OCI-LY7 (cell line): Measurements from ENCODE around the gene WDR86. TPM values are rescaled to one million over a fixed set of nuclear protein-coding genes. Genes with fewer than 3 reads are reported as not detected.

Source experiments
- BruUV-seq: library from RNA; stranded (reverse); fragments of 400-500 nt; replicated peaks from 2 replicates; lab custom pipeline; 2021; lab: Mats Ljungman, UMichigan
- CTCF ChIA-PET: fragments of 300-600 bp; sonication (Branson Sonifier 250); formaldehyde crosslinking; loops from one replicate; lab custom pipeline; 2022; ENCODE audit warnings: antibody characterized with exemption; ENCODE audit not compliant: unreplicated experiment; lab: Charles Lee
- POLR2A ChIA-PET: fragments of 300-600 bp; sonication (Branson Sonifier 250); formaldehyde crosslinking; loops from one replicate; lab custom pipeline; 2022; ENCODE audit warnings: antibody characterized with exemption; lab: Charles Lee
- DNase-seq: peaks from one replicate; pipeline ENCODE4 v3.0.0-alpha.2; 2015; ENCODE audit warnings: low spot score
- H2AFZ ChIP-seq: fragments of 200-600 bp; sonication (generic), shearing (Covaris generic); 2 replicates; pipeline ENCODE4 v1.6.1; 2014; ENCODE audit warnings: mild to moderate bottlenecking, antibody characterized with exemption, low read length, moderate library complexity
- H3K27ac ChIP-seq: fragments of 200-600 bp; sonication (generic); 2 replicates; pipeline ENCODE4 v1.5.1; 2014; ENCODE audit warnings: mixed run types, low read depth, mild to moderate bottlenecking, moderate library complexity, low read length, inconsistent platforms; ENCODE audit not compliant: poor library complexity, severe bottlenecking
- H3K36me3 ChIP-seq: fragments of 200-600 bp; sonication (generic); 2 replicates; pipeline ENCODE4 v1.6.1; 2014; ENCODE audit warnings: mild to moderate bottlenecking, antibody characterized with exemption, low read length, moderate library complexity, mixed read lengths; ENCODE audit not compliant: insufficient read depth
- H3K4me1 ChIP-seq: fragments of 200-600 bp; sonication (generic); 2 replicates; pipeline ENCODE4 v1.5.1; 2014; ENCODE audit warnings: mild to moderate bottlenecking, low read length; ENCODE audit not compliant: insufficient read depth, poor library complexity, severe bottlenecking
- H3K4me2 ChIP-seq: fragments of 200-600 bp; sonication (generic); 2 replicates; pipeline ENCODE4 v1.6.1; 2014; ENCODE audit warnings: mild to moderate bottlenecking, low read length
- H3K4me3 ChIP-seq: fragments of 200-600 bp; sonication (generic); 2 replicates; pipeline ENCODE4 v1.5.1; 2014; ENCODE audit warnings: mild to moderate bottlenecking, low read depth, low read length; ENCODE audit not compliant: poor library complexity, severe bottlenecking
- H3K79me2 ChIP-seq: fragments of 200-600 bp; sonication (generic); 2 replicates; pipeline ENCODE4 v1.6.1; 2016; ENCODE audit warnings: low read depth, mild to moderate bottlenecking, low read length, moderate library complexity, mixed read lengths; ENCODE audit not compliant: insufficient read depth
- H3K9me2 ChIP-seq: fragments of 200-600 bp; sonication (generic); 2 replicates; pipeline ENCODE4 v1.6.1; 2016; ENCODE audit warnings: mild to moderate bottlenecking, low read length, mixed read lengths; ENCODE audit not compliant: insufficient read depth
- H3K9me3 ChIP-seq: fragments of 200-600 bp; sonication (generic); 2 replicates; pipeline ENCODE4 v1.6.1; 2014; ENCODE audit warnings: mild to moderate bottlenecking, mixed run types, low read length, mixed read lengths
- H4K20me1 ChIP-seq: fragments of 200-600 bp; sonication (generic); 2 replicates; pipeline ENCODE4 v1.6.1; 2014; ENCODE audit warnings: mild to moderate bottlenecking, antibody characterized with exemption, low read length, moderate library complexity, mixed read lengths; ENCODE audit not compliant: insufficient read depth
- CTCF ChIP-seq: fragments of 200-600 bp; sonication (generic); conservative IDR thresholded peaks from 2 replicates; pipeline ENCODE4 v1.5.1; 2014; ENCODE audit warnings: mild to moderate bottlenecking, antibody characterized with exemption, low read length, moderate library complexity, mixed read lengths
- EZH2phosphoT487 ChIP-seq: fragments of 200-600 bp; sonication (generic); IDR thresholded peaks from 2 replicates; pipeline ENCODE4 v1.6.1; 2018; ENCODE audit warnings: low read depth, borderline replicate concordance, mild to moderate bottlenecking, mixed run types, antibody characterized with exemption, low read length, moderate library complexity, mixed read lengths
- intact Hi-C: fragments of 100-400 bp; cut with micrococcal nuclease; formaldehyde crosslinking; loops from one replicate; pipeline ENCODE4 v1.10.0; 2022; ENCODE audit not compliant: unreplicated experiment
- total RNA-seq, 2 experiments: library from RNA; depleted of rRNA in 1 of 2; stranded (reverse); fragments of >200 nt in 1 of 2; shearing (Covaris generic) in 1 of 2; gene quantifications; 2 replicates each; pipeline ENCODE4 v1.2.3, GENCODE V29; 2014 to 2022

WDR86 gene
- total RNA-seq, 2 experiments from 2014 or later, result 0.44 to 0.51 TPM

GRCh38 chr7:151385626-151386300 lies 24.1 kb downstream of the WDR86 start:
- CTCF ChIA-PET, result no interaction called here
- POLR2A ChIA-PET, result no interaction called here
- Histone ChIP-seq H3K27ac (no peak overlapping the region), H3K79me2 (no peaks in the 10 kb centered on the region), H3K9me3 (no peaks in the 10 kb centered on the region), H2AFZ (no peak overlapping the region), H3K4me1 (peaks cover 13% of the 10 kb centered on the region), H3K9me2 (no peaks in the 10 kb centered on the region), H3K4me3 (no peak overlapping the region), H3K4me2 (no peak overlapping the region), H4K20me1 (no peaks in the 10 kb centered on the region), H3K36me3 (no peaks in the 10 kb centered on the region)
- TF ChIP-seq CTCF, result no peak
- no peak for TF ChIP-seq EZH2phosphoT487
- no peak for DNase-seq
- BruUV-seq, result no TSS peak
- intact Hi-C loops, result no loop called here

GRCh38 chr7:151384776-151385625 lies 24.8 kb downstream of the WDR86 start:
- CTCF ChIA-PET, result no interaction called here
- no peaks in the 10 kb centered on the region for H3K79me2 ChIP-seq

More at GRCh38 chr7:151384776-151385625, 24.8 kb downstream of the WDR86 start:
- POLR2A ChIA-PET, result interaction anchor here (0.6 kb wide), 1 partner anchor 93 kb away, joined by 3 read pairs; no protein-coding TSS in a partner anchor
- Histone ChIP-seq H3K9me2 (no peaks in the 10 kb centered on the region), H3K27ac (no peak overlapping the region), H3K4me1 (peaks cover 17% of the 10 kb centered on the region), H2AFZ (no peak overlapping the region), H3K4me2 (no peak overlapping the region), H3K4me3 (no peak overlapping the region), H4K20me1 (no peaks in the 10 kb centered on the region), H3K9me3 (no peaks in the 10 kb centered on the region), H3K36me3 (no peaks in the 10 kb centered on the region)
- TF ChIP-seq EZH2phosphoT487 (no peak), CTCF (no peak)
- intact Hi-C loops, result no loop called here
- no peak for DNase-seq
- BruUV-seq, result no TSS peak
